Ishikawa (cell line): ENCODE data around the gene POLR2L.

ENCODE experiments used
- EGR1 ChIP-seq: IDR thresholded peaks from 2 replicates; pipeline ENCODE4 v1.6.1; 2012
- EP300 ChIP-seq: IDR thresholded peaks from 2 replicates; pipeline ENCODE4 v1.6.1; 2012; ENCODE audit warnings: borderline replicate concordance
- TAF1 ChIP-seq: IDR thresholded peaks from 2 replicates; pipeline ENCODE4 v1.6.1; 2012; ENCODE audit warnings: low read depth, mild to moderate bottlenecking
- TEAD4 ChIP-seq: IDR thresholded peaks from 2 replicates; pipeline ENCODE4 v1.6.1; 2012
- YY1 ChIP-seq: IDR thresholded peaks from 2 replicates; pipeline ENCODE4 v1.6.1; 2012; ENCODE audit warnings: low read depth
- ZBTB7A ChIP-seq: IDR thresholded peaks from 2 replicates; pipeline ENCODE4 v1.6.1; 2012; ENCODE audit warnings: low read depth
- TF ChIP-seq, protein P1 (sequence below): IDR thresholded peaks from 2 replicates; pipeline ENCODE4 v1.6.1; 2012
- TF ChIP-seq, protein P2 (sequence below): IDR thresholded peaks from 2 replicates; pipeline ENCODE4 v1.6.1; 2012; ENCODE audit warnings: low read depth, mild to moderate bottlenecking

DNA sequence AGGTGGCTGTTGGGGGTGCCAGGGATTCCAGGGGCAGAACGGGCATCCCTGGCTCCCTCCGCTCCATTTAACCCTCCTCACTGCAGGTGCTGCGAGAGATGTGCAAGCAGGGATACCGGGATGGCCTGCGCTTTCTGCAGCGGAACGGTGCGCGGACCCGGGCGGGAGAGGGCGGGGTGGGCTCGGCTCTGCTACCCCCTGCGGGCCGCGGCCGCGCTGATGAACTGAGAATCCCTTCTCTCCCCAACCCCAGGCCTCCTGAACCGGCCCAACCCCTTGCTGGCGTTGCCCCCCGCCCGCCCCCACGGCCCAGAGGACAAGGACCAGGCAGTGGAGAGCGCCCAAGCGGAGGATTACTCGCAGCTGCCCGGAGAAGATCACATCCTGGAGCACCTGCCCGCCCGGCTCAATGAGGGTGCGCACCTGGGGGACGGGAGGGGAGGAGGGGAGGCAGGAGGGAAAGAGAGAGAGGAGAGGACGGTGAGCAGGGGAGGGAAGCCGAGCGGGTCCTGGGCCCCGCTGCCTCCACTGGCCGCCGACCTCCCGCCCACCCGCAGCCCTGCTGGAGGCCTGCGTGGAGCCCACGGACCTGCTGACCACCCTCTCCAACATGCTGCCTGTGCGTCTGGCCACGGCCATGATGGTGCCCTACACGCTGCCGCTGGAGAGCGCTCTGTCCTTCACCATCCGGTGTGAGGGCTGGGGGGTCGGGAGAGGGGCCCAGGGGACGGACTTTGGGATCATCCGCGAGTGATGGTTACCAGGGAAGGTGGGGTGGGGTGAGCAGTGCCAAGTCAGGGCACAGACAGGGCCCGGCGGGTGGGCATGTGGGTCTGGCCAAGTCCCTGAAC lies 18.7 kb downstream of the POLR2L start:
- TF ChIP-seq YY1 (no peak), EP300 (no peak), TEAD4 (no peak), ZBTB7A (no peak), TAF1 (no peak), EGR1 (no peak)
- TF ChIP-seq, protein P1, sequence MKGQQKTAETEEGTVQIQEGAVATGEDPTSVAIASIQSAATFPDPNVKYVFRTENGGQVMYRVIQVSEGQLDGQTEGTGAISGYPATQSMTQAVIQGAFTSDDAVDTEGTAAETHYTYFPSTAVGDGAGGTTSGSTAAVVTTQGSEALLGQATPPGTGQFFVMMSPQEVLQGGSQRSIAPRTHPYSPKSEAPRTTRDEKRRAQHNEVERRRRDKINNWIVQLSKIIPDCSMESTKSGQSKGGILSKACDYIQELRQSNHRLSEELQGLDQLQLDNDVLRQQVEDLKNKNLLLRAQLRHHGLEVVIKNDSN = no peak
- TF ChIP-seq, protein P2, sequence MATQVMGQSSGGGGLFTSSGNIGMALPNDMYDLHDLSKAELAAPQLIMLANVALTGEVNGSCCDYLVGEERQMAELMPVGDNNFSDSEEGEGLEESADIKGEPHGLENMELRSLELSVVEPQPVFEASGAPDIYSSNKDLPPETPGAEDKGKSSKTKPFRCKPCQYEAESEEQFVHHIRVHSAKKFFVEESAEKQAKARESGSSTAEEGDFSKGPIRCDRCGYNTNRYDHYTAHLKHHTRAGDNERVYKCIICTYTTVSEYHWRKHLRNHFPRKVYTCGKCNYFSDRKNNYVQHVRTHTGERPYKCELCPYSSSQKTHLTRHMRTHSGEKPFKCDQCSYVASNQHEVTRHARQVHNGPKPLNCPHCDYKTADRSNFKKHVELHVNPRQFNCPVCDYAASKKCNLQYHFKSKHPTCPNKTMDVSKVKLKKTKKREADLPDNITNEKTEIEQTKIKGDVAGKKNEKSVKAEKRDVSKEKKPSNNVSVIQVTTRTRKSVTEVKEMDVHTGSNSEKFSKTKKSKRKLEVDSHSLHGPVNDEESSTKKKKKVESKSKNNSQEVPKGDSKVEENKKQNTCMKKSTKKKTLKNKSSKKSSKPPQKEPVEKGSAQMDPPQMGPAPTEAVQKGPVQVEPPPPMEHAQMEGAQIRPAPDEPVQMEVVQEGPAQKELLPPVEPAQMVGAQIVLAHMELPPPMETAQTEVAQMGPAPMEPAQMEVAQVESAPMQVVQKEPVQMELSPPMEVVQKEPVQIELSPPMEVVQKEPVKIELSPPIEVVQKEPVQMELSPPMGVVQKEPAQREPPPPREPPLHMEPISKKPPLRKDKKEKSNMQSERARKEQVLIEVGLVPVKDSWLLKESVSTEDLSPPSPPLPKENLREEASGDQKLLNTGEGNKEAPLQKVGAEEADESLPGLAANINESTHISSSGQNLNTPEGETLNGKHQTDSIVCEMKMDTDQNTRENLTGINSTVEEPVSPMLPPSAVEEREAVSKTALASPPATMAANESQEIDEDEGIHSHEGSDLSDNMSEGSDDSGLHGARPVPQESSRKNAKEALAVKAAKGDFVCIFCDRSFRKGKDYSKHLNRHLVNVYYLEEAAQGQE = no peak
